HepG2 (cell line): ENCODE measurements around the gene ECD. TPM values are rescaled to one million over a fixed set of nuclear protein-coding genes. Genes with fewer than 3 reads are reported as not detected.

ENCODE experiments used
- CEBPB ChIP-seq: IDR thresholded peaks from 2 replicates; pipeline ENCODE4 v1.6.1; 2011; ENCODE audit warnings: low read depth, low read length, improper control_type of control experiment, borderline replicate concordance
- CEBPZ ChIP-seq: IDR thresholded peaks from 2 replicates; pipeline ENCODE4 v1.6.1; 2012; ENCODE audit warnings: low read length, improper control_type of control experiment
- CENPT ChIP-seq: sonication (generic); formaldehyde crosslinking; IDR thresholded peaks from 2 replicates; pipeline ENCODE4 v1.8.0; 2022; ENCODE audit warnings: low read depth, mild to moderate bottlenecking, moderate library complexity, missing genetic modification reagents
- ESRRA ChIP-seq: sonication (generic); formaldehyde crosslinking; IDR thresholded peaks from 2 replicates; pipeline ENCODE4 v1.5.1; 2020; ENCODE audit warnings: mild to moderate bottlenecking, low read depth, missing genetic modification reagents
- GABPA ChIP-seq, 2 experiments: IDR thresholded peaks; 2 replicates each; pipeline ENCODE4 v1.6.1; 2011 to 2016; ENCODE audit warnings: low read depth in 2 of 2, low read length in 1 of 2, missing biosample characterization in 1 of 2, missing genetic modification characterization in 1 of 2
- GATAD1 ChIP-seq: IDR thresholded peaks from 2 replicates; pipeline ENCODE4 v1.6.1; 2016; ENCODE audit warnings: missing genetic modification reagents, missing compliant biosample characterization
- GLMP ChIP-seq: sonication (generic); formaldehyde crosslinking; IDR thresholded peaks from 2 replicates; pipeline ENCODE4 v1.9.0; 2021; ENCODE audit warnings: missing genetic modification reagents, mild to moderate bottlenecking, borderline replicate concordance
- HMG20B ChIP-seq: conservative IDR thresholded peaks from 2 replicates; pipeline ENCODE4 v1.6.1; 2016; ENCODE audit warnings: missing genetic modification reagents, missing compliant biosample characterization
- IRF1 ChIP-seq: sonication (generic); formaldehyde crosslinking; IDR thresholded peaks from 2 replicates; pipeline ENCODE4 v1.4.0; 2020; ENCODE audit warnings: low read depth, mild to moderate bottlenecking, missing genetic modification reagents
- MED8 ChIP-seq: sonication (generic); formaldehyde crosslinking; IDR thresholded peaks from 2 replicates; pipeline ENCODE4 v1.8.1; 2023; ENCODE audit warnings: mild to moderate bottlenecking, missing genetic modification reagents; ENCODE audit not compliant: insufficient replicate concordance
- NFYC ChIP-seq: IDR thresholded peaks from 2 replicates; pipeline ENCODE4 v1.6.1; 2016; ENCODE audit warnings: missing genetic modification reagents, missing compliant biosample characterization
- PCBP2 ChIP-seq: fragments of 200-400 bp; formaldehyde crosslinking; optimal IDR thresholded peaks from 2 replicates; pipeline ENCODE3; 2018; ENCODE audit warnings: low read length, low read depth; ENCODE audit not compliant: poor library complexity, severe bottlenecking
- PPARG ChIP-seq: conservative IDR thresholded peaks from 2 replicates; pipeline ENCODE4 v1.6.1; 2016; ENCODE audit warnings: missing biosample characterization, missing genetic modification reagents
- SOX5 ChIP-seq: IDR thresholded peaks from 2 replicates; pipeline ENCODE4 v1.6.1; 2016; ENCODE audit warnings: borderline replicate concordance
- USF2 ChIP-seq, 2 experiments: sonication (generic) in 1 of 2; formaldehyde crosslinking in 1 of 2; IDR thresholded peaks; 2 replicates each; pipeline versions ENCODE4 v1.5.1 to v1.6.1; 2011 to 2020; ENCODE audit warnings: borderline replicate concordance in 1 of 2, low read depth in 1 of 2, low read length in 1 of 2, mild to moderate bottlenecking in 1 of 2, missing genetic modification reagents in 1 of 2, moderate library complexity in 1 of 2
- YEATS4 ChIP-seq: sonication (generic); formaldehyde crosslinking; IDR thresholded peaks from 2 replicates; pipeline ENCODE4 v1.4.0; 2020; ENCODE audit warnings: missing genetic modification reagents, borderline replicate concordance
- ZBTB3 ChIP-seq: sonication (generic); formaldehyde crosslinking; IDR thresholded peaks from 2 replicates; pipeline ENCODE4 v1.4.0; 2020; ENCODE audit warnings: low read depth, mild to moderate bottlenecking, moderate library complexity, missing genetic modification reagents, borderline replicate concordance
- ZNF101 ChIP-seq: sonication (generic); formaldehyde crosslinking; IDR thresholded peaks from 2 replicates; pipeline ENCODE4 v1.4.0; 2020; ENCODE audit warnings: mild to moderate bottlenecking, low read depth, missing genetic modification reagents, borderline replicate concordance
- ZNF432 ChIP-seq: sonication (generic); formaldehyde crosslinking; IDR thresholded peaks from 2 replicates; pipeline ENCODE4 v1.5.0; 2020; ENCODE audit warnings: missing genetic modification reagents, mild to moderate bottlenecking, borderline replicate concordance
- ZNF598 ChIP-seq: sonication (generic); formaldehyde crosslinking; IDR thresholded peaks from 2 replicates; pipeline ENCODE4 v1.5.1; 2020; ENCODE audit warnings: mild to moderate bottlenecking, missing genetic modification reagents, borderline replicate concordance
- ZNF776 ChIP-seq: sonication (generic); formaldehyde crosslinking; IDR thresholded peaks from 2 replicates; pipeline ENCODE4 v1.4.0; 2020; ENCODE audit warnings: mild to moderate bottlenecking, missing genetic modification reagents
- polyA plus RNA-seq, 8 experiments: library from polyadenylated mRNA; depleted of rRNA in 3 of 8; stranded (reverse) in 7 of 8; unstranded in 1 of 8; fragments of >200 nt; fragmentation: Illumina TruSeq in 4 of 8; extraction: Trizol in 4 of 8; gene quantifications; 2 replicates each; pipeline versions ENCODE4 v1.2.1 to v1.2.3, GENCODE V29; 2011 to 2016; ENCODE audit warnings: low read depth in 4 of 8, missing spikeins in 1 of 8, mixed read lengths in 1 of 8; ENCODE audit not compliant: insufficient read depth in 1 of 8
- total RNA-seq, 5 experiments: library from RNA; depleted of rRNA; stranded (reverse); fragments of >200 nt; fragmentation: Illumina TruSeq; extraction: Trizol; gene quantifications; 2 replicates each; pipeline ENCODE4 v1.2.3, GENCODE V29; 2016; ENCODE audit warnings: low read depth in 1 of 5

The ECD gene
- total and polyA plus RNA-seq, 2 of the 13 experiments (the other 11 are each of a cell fraction or from before 2014, with no cell fraction given): 21.5 to 27.6 TPM

GRCh38 chr10:73167783-73168464 is at the start of gene ECD, which contains the start of gene FAM149B1 (continued):
- no peak for TF ChIP-seq ZNF432 (CRISPR knock-in tag)
- TF ChIP-seq PCBP2: no peak
- TF ChIP-seq CEBPB: no peak
- no peak for TF ChIP-seq CEBPZ
- peak; percentile 53; the same call in 1 of the 2 replicates for TF ChIP-seq NFYC (CRISPR knock-in tag)
- TF ChIP-seq HMG20B (CRISPR knock-in tag): no peak
- TF ChIP-seq ZNF598 (CRISPR knock-in tag): peak; percentile 41; the same call in 1 of the 2 replicates
- TF ChIP-seq USF2 (IDR thresholded peaks at IDR 0.05; ENCODE audit: low read depth, low read length): no peak
- TF ChIP-seq USF2 (CRISPR knock-in tag; IDR thresholded peaks at IDR 0.05; ENCODE audit: borderline replicate concordance): no peak
- TF ChIP-seq ZNF776 (CRISPR knock-in tag): 0 out of 2 replicates have a peak, but pooled peaks have one; percentile 38
- peak; percentile 69; the same call in 1 of the 2 replicates for TF ChIP-seq SOX5
- TF ChIP-seq MED8 (CRISPR knock-in tag): peak; percentile 87
- no peak; the same call in 1 of the 2 replicates for TF ChIP-seq IRF1 (CRISPR knock-in tag)
- peak; percentile 99 for TF ChIP-seq GATAD1 (CRISPR knock-in tag)
- TF ChIP-seq GLMP (CRISPR knock-in tag): no peak
- TF ChIP-seq GABPA (IDR thresholded peaks at IDR 0.05; ENCODE audit: low read depth, low read length): peak; percentile 99
- TF ChIP-seq GABPA (CRISPR knock-in tag; IDR thresholded peaks at IDR 0.05; ENCODE audit: low read depth): peak; percentile 98
- peak; percentile 71 for TF ChIP-seq YEATS4
- TF ChIP-seq ESRRA (CRISPR knock-in tag): 0 out of 2 replicates have a peak, but pooled peaks have one; percentile 49
- no peak for TF ChIP-seq CENPT (CRISPR knock-in tag)
- TF ChIP-seq ZNF101 (CRISPR knock-in tag): no peak
- TF ChIP-seq PPARG (CRISPR knock-in tag): 0 out of 2 replicates have a peak, but pooled peaks have one; percentile 9
- TF ChIP-seq ZBTB3: no peak
